ENCODE data around the gene PPP2R2C.

DNA sequence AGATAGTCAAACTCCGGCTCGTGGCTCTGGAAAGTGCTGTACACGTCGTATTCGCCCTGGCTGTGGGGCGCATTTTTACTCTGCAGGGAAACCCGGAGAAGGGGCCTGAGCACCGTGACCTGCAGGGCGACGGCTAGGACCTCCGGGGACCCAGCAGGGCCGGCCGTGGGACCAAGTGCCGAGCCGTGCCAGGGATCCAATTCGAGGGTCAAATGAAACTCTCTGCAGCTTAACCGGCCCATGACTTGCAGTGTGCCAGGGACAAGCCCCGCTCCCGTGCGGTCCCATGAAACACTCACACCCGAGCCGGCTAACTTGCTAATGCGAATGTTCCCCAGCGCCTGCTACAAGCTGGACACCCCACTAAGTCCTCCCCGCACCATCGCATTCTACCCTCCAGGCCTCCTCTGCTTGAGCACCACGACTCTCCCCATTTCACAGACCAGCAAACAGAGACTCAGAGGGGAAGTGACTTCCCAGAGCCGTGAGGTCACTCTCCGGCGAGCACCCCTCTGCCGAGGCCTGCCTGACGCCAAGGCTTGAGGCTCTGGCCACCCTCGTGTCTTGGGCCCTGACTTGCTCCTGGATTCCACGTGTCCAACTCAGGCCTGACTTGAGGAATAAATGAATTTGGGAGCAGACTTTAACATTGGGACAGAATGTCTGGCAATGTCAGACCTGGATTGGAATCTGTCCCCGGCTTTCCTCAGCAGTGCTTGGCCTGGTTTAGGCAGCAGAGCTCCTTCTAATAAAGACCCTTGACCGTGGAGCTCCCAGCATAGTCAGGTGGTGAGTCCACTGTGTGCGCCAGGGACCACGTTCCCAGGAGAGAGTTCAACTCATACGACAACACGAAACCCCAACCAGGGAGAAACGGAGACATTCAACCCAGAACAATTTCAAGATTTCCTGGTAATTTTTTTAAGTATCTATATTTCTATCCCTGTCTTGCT is 93.6 kb downstream of the PPP2R2C start:
- TF ChIP-seq, protein P1, sequence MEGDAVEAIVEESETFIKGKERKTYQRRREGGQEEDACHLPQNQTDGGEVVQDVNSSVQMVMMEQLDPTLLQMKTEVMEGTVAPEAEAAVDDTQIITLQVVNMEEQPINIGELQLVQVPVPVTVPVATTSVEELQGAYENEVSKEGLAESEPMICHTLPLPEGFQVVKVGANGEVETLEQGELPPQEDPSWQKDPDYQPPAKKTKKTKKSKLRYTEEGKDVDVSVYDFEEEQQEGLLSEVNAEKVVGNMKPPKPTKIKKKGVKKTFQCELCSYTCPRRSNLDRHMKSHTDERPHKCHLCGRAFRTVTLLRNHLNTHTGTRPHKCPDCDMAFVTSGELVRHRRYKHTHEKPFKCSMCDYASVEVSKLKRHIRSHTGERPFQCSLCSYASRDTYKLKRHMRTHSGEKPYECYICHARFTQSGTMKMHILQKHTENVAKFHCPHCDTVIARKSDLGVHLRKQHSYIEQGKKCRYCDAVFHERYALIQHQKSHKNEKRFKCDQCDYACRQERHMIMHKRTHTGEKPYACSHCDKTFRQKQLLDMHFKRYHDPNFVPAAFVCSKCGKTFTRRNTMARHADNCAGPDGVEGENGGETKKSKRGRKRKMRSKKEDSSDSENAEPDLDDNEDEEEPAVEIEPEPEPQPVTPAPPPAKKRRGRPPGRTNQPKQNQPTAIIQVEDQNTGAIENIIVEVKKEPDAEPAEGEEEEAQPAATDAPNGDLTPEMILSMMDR (IDR thresholded peaks at IDR 0.05): no peak
- TF ChIP-seq POLR2A (IDR thresholded peaks at IDR 0.05): no peak

Measured in right lobe of liver (tissue), 4 donors.